ENCODE data around the gene LRGUK. TPM values are rescaled to one million over a fixed set of nuclear protein-coding genes. Genes with fewer than 3 reads are reported as not detected.

LRGUK gene
- total RNA-seq, 4 donors from 2014 or later = 0.07 to 1.0 (median 0.63) TPM

DNA sequence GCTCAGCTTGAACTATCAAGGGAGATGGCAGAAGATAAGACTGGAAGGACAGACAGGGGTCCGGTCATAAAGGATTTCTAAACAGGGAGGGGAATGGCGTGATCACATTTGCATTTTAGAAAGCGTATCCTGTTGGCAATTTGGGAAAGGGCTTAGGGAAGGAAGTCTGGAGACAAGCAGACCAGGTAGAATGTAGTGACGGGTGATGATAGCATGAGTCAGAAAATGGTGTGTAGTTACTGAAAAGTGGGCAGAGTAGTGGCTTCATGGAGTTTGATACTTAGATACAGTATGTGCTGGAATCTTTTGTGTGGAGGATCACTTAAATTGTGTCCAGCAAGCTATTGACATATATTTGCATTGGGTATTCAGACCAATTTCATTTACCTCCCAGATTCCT is 61.2 kb downstream of the LRGUK start:
- 90 to 92% methylated on average over 4 of the region's 4 CpGs for WGBS, 2 donors (ENCODE audit: low coverage in 1 of 2)
- no peak overlapping the region for H3K27ac ChIP-seq
- H3K4me3 ChIP-seq = no peak overlapping the region
- ATAC-seq = no peak
- H3K27me3 ChIP-seq = no peaks in the 10 kb centered on the region
- no peaks in the 10 kb centered on the region for H3K4me1 ChIP-seq
- no peak for TF ChIP-seq CTCF (IDR thresholded peaks at IDR 0.05)
- TF ChIP-seq POLR2A (IDR thresholded peaks at IDR 0.05) = no peak
- no peak for TF ChIP-seq EP300 (IDR thresholded peaks at IDR 0.05)
- no peak for TF ChIP-seq POLR2AphosphoS5 (IDR thresholded peaks at IDR 0.05)
- no peaks in the 10 kb centered on the region for H3K9me3 ChIP-seq
- no peaks in the 10 kb centered on the region for H3K36me3 ChIP-seq

DNA sequence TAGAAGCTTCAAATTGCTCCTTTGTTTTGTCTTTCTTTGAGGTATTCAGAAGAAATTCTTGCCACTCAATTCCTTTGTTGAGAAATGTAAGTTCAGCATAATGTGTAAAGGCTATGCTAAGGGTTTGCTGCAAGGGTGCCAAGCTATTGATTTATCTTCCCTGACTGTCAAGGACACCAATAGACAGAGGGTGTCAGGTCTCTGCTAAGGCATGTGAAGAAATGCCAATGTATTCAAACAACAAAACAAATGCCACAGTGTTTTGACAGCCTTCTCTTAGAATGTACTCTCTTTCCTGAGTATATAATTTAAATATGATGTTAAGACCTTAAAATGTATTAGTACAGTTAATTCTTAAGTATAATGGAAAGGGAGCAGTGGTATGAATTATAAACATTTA is 62.4 kb downstream of the LRGUK start:
- TF ChIP-seq POLR2A (IDR thresholded peaks at IDR 0.05) (no peak), CTCF (IDR thresholded peaks at IDR 0.05) (no peak), EP300 (IDR thresholded peaks at IDR 0.05) (no peak), POLR2AphosphoS5 (IDR thresholded peaks at IDR 0.05) (no peak)
- no peak for ATAC-seq
- H3K36me3 ChIP-seq = no peaks in the 10 kb centered on the region
- H3K27ac ChIP-seq = no peak overlapping the region
- no peaks in the 10 kb centered on the region for H3K27me3 ChIP-seq
- H3K4me3 ChIP-seq = no peak overlapping the region
- no peaks in the 10 kb centered on the region for H3K4me1 ChIP-seq
- no peaks in the 10 kb centered on the region for H3K9me3 ChIP-seq

GRCh38 chr7:134191876-134192275 is 64.7 kb downstream of the LRGUK start:
- TF ChIP-seq POLR2AphosphoS5 (IDR thresholded peaks at IDR 0.05) (no peak), CTCF (IDR thresholded peaks at IDR 0.05) (no peak), POLR2A (IDR thresholded peaks at IDR 0.05) (no peak), EP300 (IDR thresholded peaks at IDR 0.05) (no peak)
- no peak overlapping the region for H3K27ac ChIP-seq
- WGBS, 2 donors (ENCODE audit: low coverage in 1 of 2) = 90 to 94% methylated on average over 3 of the region's 3 CpGs
- H3K36me3 ChIP-seq = no peaks in the 10 kb centered on the region
- no peaks in the 10 kb centered on the region for H3K9me3 ChIP-seq
- no peaks in the 10 kb centered on the region for H3K4me1 ChIP-seq
- H3K27me3 ChIP-seq = no peaks in the 10 kb centered on the region
- no peak overlapping the region for H3K4me3 ChIP-seq
- no peak for ATAC-seq

GRCh38 chr7:134193240-134193639 is 66.1 kb downstream of the LRGUK start:
- ATAC-seq = no peak
- H3K9me3 ChIP-seq = no peaks in the 10 kb centered on the region
- no peak overlapping the region for H3K4me3 ChIP-seq
- no peaks in the 10 kb centered on the region for H3K36me3 ChIP-seq
- H3K27me3 ChIP-seq = no peaks in the 10 kb centered on the region
- no peak overlapping the region for H3K27ac ChIP-seq
- no peak for TF ChIP-seq POLR2A (IDR thresholded peaks at IDR 0.05)
- TF ChIP-seq EP300 (IDR thresholded peaks at IDR 0.05) = no peak
- TF ChIP-seq POLR2AphosphoS5 (IDR thresholded peaks at IDR 0.05) = no peak
- TF ChIP-seq CTCF (IDR thresholded peaks at IDR 0.05) = no peak
- no peaks in the 10 kb centered on the region for H3K4me1 ChIP-seq
- 73 to 100% methylated on average over 1 of the region's 1 CpG for WGBS, 2 donors (ENCODE audit: low coverage in 1 of 2)

GRCh38 chr7:134195252-134195651 is 68.1 kb downstream of the LRGUK start:
- no peak for ATAC-seq
- Histone ChIP-seq H3K9me3 (no peaks in the 10 kb centered on the region), H3K27me3 (no peaks in the 10 kb centered on the region), H3K4me3 (no peak overlapping the region), H3K36me3 (no peaks in the 10 kb centered on the region), H3K27ac (no peak overlapping the region), H3K4me1 (no peaks in the 10 kb centered on the region)
- no peak for TF ChIP-seq CTCF (IDR thresholded peaks at IDR 0.05)
- no peak for TF ChIP-seq POLR2A (IDR thresholded peaks at IDR 0.05)
- no peak for TF ChIP-seq POLR2AphosphoS5 (IDR thresholded peaks at IDR 0.05)
- no peak for TF ChIP-seq EP300 (IDR thresholded peaks at IDR 0.05)
